Measurements from ENCODE around the gene SCD5. TPM values are rescaled to one million over a fixed set of nuclear protein-coding genes. Genes with fewer than 3 reads are reported as not detected.

The SCD5 gene
- total RNA-seq, 2 experiments from 2014 or later, result 1.6 to 2.2 TPM

- H3K4me1 Mint-ChIP-seq (ENCODE audit: low read depth), result no peaks in the 10 kb centered on the region
- no peak for ATAC-seq
- H3K27me3 Mint-ChIP-seq, result no peaks in the 10 kb centered on the region
- H3K36me3 Mint-ChIP-seq (ENCODE audit: low read depth), result peaks cover 8% of the 10 kb centered on the region
- H3K4me3 Mint-ChIP-seq, result no peak overlapping the region
- no peak for DNase-seq
- no peak overlapping the region for H3K27ac Mint-ChIP-seq
- H3K9me3 Mint-ChIP-seq, result no peaks in the 10 kb centered on the region
- intact Hi-C loops (cut with micrococcal nuclease), result no loop called here
- ChIA-PET CTCF (no interaction called here), POLR2A (no interaction called here)
- no peak for TF ChIP-seq CTCF (IDR thresholded peaks at IDR 0.05)
Observed at GRCh38 chr4:82814034-82814433, 15.4 kb upstream of the SCD5 start.

- CTCF ChIA-PET, result interaction anchor here (1.5 to 2.0 kb wide), 2 partner anchors 26 to 73 kb away, joined by 3 to 5 read pairs; no protein-coding TSS in a partner anchor
- no peaks in the 10 kb centered on the region for H3K4me1 Mint-ChIP-seq (ENCODE audit: low read depth)
Observed at GRCh38 chr4:82811838-82812341, 13.3 kb upstream of the SCD5 start.

GRCh38 chr4:82811392-82811791 lies 12.8 kb upstream of the SCD5 start:
- no peak for TF ChIP-seq CTCF (IDR thresholded peaks at IDR 0.05)
- ChIA-PET POLR2A (no interaction called here), CTCF (interaction anchor here (1.5 to 2.0 kb wide), 2 partner anchors 26 to 72 kb away, joined by 3 to 5 read pairs; no protein-coding TSS in a partner anchor)
- Mint-ChIP-seq H3K4me1 (ENCODE audit: low read depth) (no peaks in the 10 kb centered on the region), H3K4me3 (no peak overlapping the region), H3K9me3 (no peaks in the 10 kb centered on the region), H3K36me3 (ENCODE audit: low read depth) (no peaks in the 10 kb centered on the region), H3K27ac (no peak overlapping the region), H3K27me3 (no peaks in the 10 kb centered on the region)
- intact Hi-C loops (cut with micrococcal nuclease), result no loop called here
- DNase-seq (no peak), ATAC-seq (no peak)

More at GRCh38 chr4:82811838-82812341, 13.3 kb upstream of the SCD5 start:
- no peaks in the 10 kb centered on the region for H3K36me3 Mint-ChIP-seq (ENCODE audit: low read depth)
- ATAC-seq (no peak), DNase-seq (no peak)
- no peaks in the 10 kb centered on the region for H3K9me3 Mint-ChIP-seq
- H3K27ac Mint-ChIP-seq, result no peak overlapping the region
- H3K27me3 Mint-ChIP-seq, result no peaks in the 10 kb centered on the region
- H3K4me3 Mint-ChIP-seq, result no peak overlapping the region
- intact Hi-C loops (cut with micrococcal nuclease), result no loop called here
- TF ChIP-seq CTCF (IDR thresholded peaks at IDR 0.05), result no peak
- POLR2A ChIA-PET, result no interaction called here

- ATAC-seq (no peak), DNase-seq (no peak)
- POLR2A ChIA-PET, result no interaction called here
- intact Hi-C loops (cut with micrococcal nuclease), result no loop called here
- Mint-ChIP-seq H3K36me3 (ENCODE audit: low read depth) (no peaks in the 10 kb centered on the region), H3K9me3 (no peaks in the 10 kb centered on the region), H3K4me1 (ENCODE audit: low read depth) (no peaks in the 10 kb centered on the region), H3K27ac (no peak overlapping the region), H3K27me3 (no peaks in the 10 kb centered on the region), H3K4me3 (no peak overlapping the region)
- no peak for TF ChIP-seq CTCF (IDR thresholded peaks at IDR 0.05)
- CTCF ChIA-PET, result no interaction called here
Observed at GRCh38 chr4:82810176-82810575, 11.6 kb upstream of the SCD5 start.

GRCh38 chr4:82809619-82810018 lies 11.0 kb upstream of the SCD5 start:
- Mint-ChIP-seq H3K27ac (no peak overlapping the region), H3K4me1 (ENCODE audit: low read depth) (no peaks in the 10 kb centered on the region), H3K4me3 (no peak overlapping the region), H3K9me3 (no peaks in the 10 kb centered on the region), H3K36me3 (ENCODE audit: low read depth) (no peaks in the 10 kb centered on the region), H3K27me3 (no peaks in the 10 kb centered on the region)
- DNase-seq, result no peak
- intact Hi-C loops (cut with micrococcal nuclease), result no loop called here
- no peak for ATAC-seq
- ChIA-PET POLR2A (no interaction called here), CTCF (no interaction called here)
- no peak for TF ChIP-seq CTCF (IDR thresholded peaks at IDR 0.05)

All from activated CD8-positive, alpha-beta T cell treated with anti-CD3 and anti-CD28 coated beads for 36 hours (primary cell).